Large intestine (tissue), 3 donors: ENCODE results near the gene CYP24A1. TPM values are rescaled to one million over a fixed set of nuclear protein-coding genes. Genes with fewer than 3 reads are reported as not detected.

ENCODE experiments used
- DNase-seq, 2 donors: peaks; one replicate each; pipeline versions ENCODE4 v3.0.0 to v3.0.0-alpha.2; 2013
- H3K27ac ChIP-seq: one replicate; pipeline ENCODE4 v1.5.1; 2013; ENCODE audit warnings: low read length
- H3K27me3 ChIP-seq: 2 replicates; pipeline ENCODE4 v1.6.1; 2013; ENCODE audit warnings: low read length; ENCODE audit not compliant: control insufficient read depth, insufficient read depth
- H3K36me3 ChIP-seq: 2 replicates; pipeline ENCODE4 v1.6.1; 2013; ENCODE audit warnings: low read length; ENCODE audit not compliant: control insufficient read depth, insufficient read depth
- H3K4me1 ChIP-seq: one replicate; pipeline ENCODE4 v1.6.1; 2013; ENCODE audit warnings: low read length; ENCODE audit not compliant: control insufficient read depth, insufficient read depth
- H3K4me3 ChIP-seq: one replicate; pipeline ENCODE4 v1.5.1; 2013; ENCODE audit warnings: low read length
- H3K9me3 ChIP-seq: one replicate; pipeline ENCODE4 v1.6.1; 2013; ENCODE audit warnings: mild to moderate bottlenecking, low read depth, low read length, moderate library complexity; ENCODE audit not compliant: control insufficient read depth
- WGBS: methylation state at CpG from one replicate; pipeline ENCODE4 v1.1.5; 2013; ENCODE audit warnings: low lambda C conversion rate; ENCODE audit not compliant: insufficient coverage; 5-methylcytosine and 5-hydroxymethylcytosine counted together
- polyA plus RNA-seq: library from polyadenylated mRNA; unstranded; fragments of 120-200 nt; gene quantifications from one replicate; pipeline ENCODE4 v1.2.1, GENCODE V29; 2013

The CYP24A1 gene
- polyA plus RNA-seq, 1 donor = not detected

DNA sequence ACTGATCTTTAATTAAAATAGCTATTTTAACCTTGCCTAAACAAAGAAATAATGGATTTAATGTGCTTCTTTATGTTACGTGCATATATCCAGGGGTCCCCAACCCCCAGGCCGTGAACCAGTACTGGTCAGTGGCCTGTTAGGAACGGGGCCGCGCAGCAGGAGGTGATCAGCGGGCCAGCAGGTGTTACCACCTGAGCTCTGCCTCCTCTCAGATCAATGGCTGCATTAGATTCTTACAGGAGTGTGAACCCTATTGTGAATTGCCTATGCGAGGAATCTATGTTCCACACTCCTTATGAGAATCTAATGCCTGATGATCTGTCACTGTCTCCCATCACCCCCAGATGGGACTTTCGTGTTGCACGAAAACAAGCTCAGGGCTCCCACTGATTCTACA lies 8.8 kb downstream of the CYP24A1 start:
- no peak overlapping the region for H3K27ac ChIP-seq
- DNase-seq = no peak
- no peaks in the 10 kb centered on the region for H3K4me1 ChIP-seq
- no peaks in the 10 kb centered on the region for H3K36me3 ChIP-seq
- H3K27me3 ChIP-seq = peaks cover 35% of the 10 kb centered on the region
- no CpG with 5 or more reads among the region's 9 CpGs for WGBS
- no peak overlapping the region for H3K4me3 ChIP-seq
- no peaks in the 10 kb centered on the region for H3K9me3 ChIP-seq

GRCh38 chr20:54163402-54163801 lies 10.4 kb downstream of the CYP24A1 start:
- Histone ChIP-seq H3K9me3 (no peaks in the 10 kb centered on the region), H3K36me3 (no peaks in the 10 kb centered on the region), H3K27ac (no peak overlapping the region), H3K27me3 (peaks cover 23% of the 10 kb centered on the region), H3K4me3 (no peak overlapping the region), H3K4me1 (no peaks in the 10 kb centered on the region)
- DNase-seq = no peak
- 100% methylated on average over 2 of the region's 5 CpGs for WGBS

DNA sequence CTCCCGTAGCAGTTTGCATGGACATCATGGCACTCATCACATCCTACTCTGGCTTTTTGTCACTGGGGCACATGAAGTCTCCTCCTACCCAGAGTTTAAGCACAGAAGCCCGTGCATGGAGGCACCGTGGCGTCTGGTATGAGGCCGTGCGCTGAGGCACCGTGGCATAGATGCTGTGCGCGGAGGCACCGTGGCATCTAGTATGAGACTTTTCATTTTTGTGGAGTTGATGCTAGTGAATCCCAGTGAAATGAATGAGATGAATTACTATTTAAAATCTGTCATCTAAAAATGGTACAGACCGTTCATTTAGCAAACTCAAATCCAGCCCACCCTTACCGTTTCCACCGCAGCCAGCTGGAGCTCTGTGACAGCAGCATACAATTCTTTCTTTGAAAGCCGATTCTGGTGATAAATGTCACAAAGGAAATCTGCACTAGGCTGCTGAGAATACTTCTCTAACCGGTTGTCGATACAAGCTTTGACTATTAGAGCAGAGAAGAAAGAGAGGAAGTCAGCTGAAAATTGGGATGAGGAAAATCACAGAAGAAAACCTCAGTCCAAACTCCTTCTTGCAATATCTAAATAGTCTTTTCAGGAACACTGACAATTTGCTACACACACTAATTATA lies 11.3 kb downstream of the CYP24A1 start:
- no peak for DNase-seq
- Histone ChIP-seq H3K9me3 (no peaks in the 10 kb centered on the region), H3K27ac (no peak overlapping the region), H3K4me3 (no peak overlapping the region), H3K4me1 (no peaks in the 10 kb centered on the region), H3K36me3 (no peaks in the 10 kb centered on the region), H3K27me3 (peaks cover 15% of the 10 kb centered on the region)
- 40% methylated on average over 1 of the region's 16 CpGs for WGBS

GRCh38 chr20:54161821-54162149 lies 12.0 kb downstream of the CYP24A1 start:
- Histone ChIP-seq H3K27me3 (peaks cover 16% of the 10 kb centered on the region), H3K27ac (no peak overlapping the region), H3K9me3 (no peaks in the 10 kb centered on the region), H3K4me1 (no peaks in the 10 kb centered on the region), H3K36me3 (no peaks in the 10 kb centered on the region), H3K4me3 (no peak overlapping the region)
- no CpG with 5 or more reads among the region's 4 CpGs for WGBS
- no peak for DNase-seq

DNA sequence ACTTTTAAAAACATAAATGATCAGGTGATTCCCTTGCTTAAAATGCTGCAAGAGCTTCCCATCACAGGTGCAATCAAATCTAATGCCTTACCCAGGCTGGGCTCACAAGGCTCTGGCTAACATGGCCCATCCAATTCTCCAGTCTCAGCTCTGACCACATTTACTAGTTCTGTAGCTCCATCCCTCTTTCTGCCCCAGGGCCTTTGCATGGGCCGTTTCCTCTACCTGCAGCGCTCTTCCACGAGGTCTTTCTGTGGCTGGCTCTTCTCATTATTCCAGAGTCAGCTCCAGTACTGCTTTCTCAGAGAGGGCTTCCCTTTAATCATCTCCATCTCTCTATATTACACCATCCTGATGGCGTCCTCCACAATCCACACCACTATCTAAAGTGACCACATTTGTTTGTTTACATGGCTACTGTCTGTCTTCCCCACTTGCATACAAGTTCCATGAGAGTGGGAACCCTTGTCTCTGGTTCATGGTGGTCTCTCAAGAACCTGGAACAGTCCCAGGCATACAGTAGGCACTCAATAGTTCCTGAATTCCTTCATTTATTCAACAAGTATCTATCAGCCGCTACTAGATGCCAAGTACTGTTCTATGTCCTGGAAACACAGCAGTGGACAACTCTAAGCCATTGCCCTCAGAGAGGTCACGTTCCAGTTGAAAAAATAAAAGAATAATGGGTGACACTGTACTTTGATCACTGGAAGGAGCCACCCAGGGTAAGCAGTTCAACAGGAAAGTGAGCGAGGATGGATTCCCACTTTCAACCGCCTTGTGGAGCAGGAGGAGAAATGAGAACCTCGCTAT lies 12.6 kb downstream of the CYP24A1 start:
- H3K27me3 ChIP-seq = peaks cover 16% of the 10 kb centered on the region
- no peak overlapping the region for H3K27ac ChIP-seq
- no peaks in the 10 kb centered on the region for H3K9me3 ChIP-seq
- no peaks in the 10 kb centered on the region for H3K4me1 ChIP-seq
- WGBS = 100% methylated on average over 3 of the region's 9 CpGs
- H3K4me3 ChIP-seq = no peak overlapping the region
- no peaks in the 10 kb centered on the region for H3K36me3 ChIP-seq
- no peak for DNase-seq

- 100% methylated on average over 2 of the region's 7 CpGs for whole genome bisulfite sequencing
- Histone ChIP-seq H3K4me1 (no peaks in the 10 kb centered on the region), H3K4me3 (no peak overlapping the region), H3K9me3 (no peaks in the 10 kb centered on the region), H3K36me3 (no peaks in the 10 kb centered on the region), H3K27ac (no peak overlapping the region), H3K27me3 (peaks cover 14% of the 10 kb centered on the region)
- no peak for DNase-seq
Measured at GRCh38 chr20:54160065-54161007, 13.4 kb downstream of the CYP24A1 start.

DNA sequence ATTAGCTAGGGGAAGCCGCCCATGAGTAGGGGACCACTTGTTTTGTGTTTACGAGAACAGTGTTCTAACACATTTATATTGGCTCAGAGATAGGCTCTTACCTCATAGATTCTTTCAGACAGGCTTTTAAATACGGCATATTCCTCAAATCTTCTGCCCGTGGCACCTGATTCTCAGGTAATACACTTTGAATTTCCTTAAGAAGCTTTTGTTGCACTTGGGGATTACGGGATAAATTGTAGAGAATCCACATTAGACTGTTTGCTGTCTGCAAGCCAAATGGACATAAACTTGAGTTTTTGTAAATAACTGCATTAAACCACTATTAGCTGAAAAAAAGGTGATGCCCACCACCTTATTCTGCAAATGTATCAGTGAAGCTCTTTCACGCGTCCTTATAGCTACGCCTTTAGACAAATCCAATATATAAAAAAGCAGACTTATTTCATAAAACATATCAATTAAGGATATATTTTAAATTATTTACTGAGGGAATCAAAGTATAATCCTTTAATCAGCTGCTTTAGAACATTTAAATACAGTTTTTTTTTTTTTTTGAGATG lies 14.8 kb downstream of the CYP24A1 start:
- H3K27me3 ChIP-seq = peaks cover 9% of the 10 kb centered on the region
- no peak overlapping the region for H3K4me3 ChIP-seq
- no peak for DNase-seq
- WGBS = 90% methylated on average over 6 of the region's 8 CpGs
- no peaks in the 10 kb centered on the region for H3K4me1 ChIP-seq
- no peak overlapping the region for H3K27ac ChIP-seq
- no peaks in the 10 kb centered on the region for H3K36me3 ChIP-seq
- H3K9me3 ChIP-seq = no peaks in the 10 kb centered on the region

GRCh38 chr20:54158226-54158625 lies 15.6 kb downstream of the CYP24A1 start:
- Histone ChIP-seq H3K27ac (no peak overlapping the region), H3K36me3 (no peaks in the 10 kb centered on the region), H3K4me3 (no peak overlapping the region), H3K9me3 (no peaks in the 10 kb centered on the region), H3K4me1 (no peaks in the 10 kb centered on the region), H3K27me3 (peaks cover 9% of the 10 kb centered on the region)
- DNase-seq = no peak
- no CpG with 5 or more reads among the region's 3 CpGs for WGBS

GRCh38 chr20:54156981-54157835 lies 16.6 kb downstream of the CYP24A1 start:
- Histone ChIP-seq H3K27ac (no peak overlapping the region), H3K4me3 (no peak overlapping the region), H3K4me1 (no peaks in the 10 kb centered on the region), H3K27me3 (peaks cover 9% of the 10 kb centered on the region), H3K9me3 (no peaks in the 10 kb centered on the region), H3K36me3 (no peaks in the 10 kb centered on the region)
- WGBS = 100% methylated on average over 1 of the region's 19 CpGs
- DNase-seq = no peak
